ENCODE measurements around the gene SYNDIG1.

The SYNDIG1 gene

DNA sequence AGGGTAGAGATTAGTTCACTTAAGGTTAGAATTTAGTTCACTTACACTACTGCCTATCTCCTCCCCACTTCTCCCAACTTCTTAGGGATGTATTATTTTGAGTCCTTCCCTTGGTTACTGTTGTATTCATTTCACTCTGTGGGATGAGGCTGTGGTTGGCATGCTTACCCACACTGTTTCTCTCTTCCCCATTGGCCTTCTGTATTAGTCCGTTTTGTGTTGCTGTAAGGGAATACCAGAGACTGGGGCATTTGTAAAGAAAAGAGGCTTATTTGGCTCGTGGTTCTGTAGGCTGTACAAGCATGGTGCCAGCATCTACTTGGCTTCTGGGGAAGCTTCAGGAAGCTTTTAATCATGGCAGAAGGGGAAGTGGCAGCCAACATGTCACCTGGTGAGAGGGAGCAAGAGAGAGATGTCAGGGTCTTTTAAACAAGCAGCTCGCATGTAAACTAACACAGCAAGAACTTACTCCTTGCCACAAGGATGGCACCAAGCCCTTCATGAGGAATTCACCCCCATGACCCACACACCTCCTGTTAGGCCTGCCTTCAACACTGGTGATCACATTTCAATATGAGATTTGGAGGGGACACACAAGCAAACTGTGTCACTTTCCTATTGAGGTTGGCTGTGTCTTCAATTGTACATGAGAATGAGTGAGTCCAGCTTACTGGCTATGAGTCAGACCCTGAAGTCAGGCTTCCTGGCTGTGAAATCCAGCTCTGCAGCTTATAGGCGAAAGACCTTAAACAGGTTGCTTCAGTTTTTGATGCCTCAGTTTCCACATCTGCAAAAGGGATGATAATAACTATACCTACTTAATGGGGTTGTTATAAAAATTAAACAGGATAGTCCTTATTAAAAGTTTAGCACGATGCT is 53.3 kb downstream of the SYNDIG1 start:
- in situ Hi-C loops (cut with MboI; ENCODE audit: low sequenced_read_pairs, unreplicated experiment): no loop called here

DNA sequence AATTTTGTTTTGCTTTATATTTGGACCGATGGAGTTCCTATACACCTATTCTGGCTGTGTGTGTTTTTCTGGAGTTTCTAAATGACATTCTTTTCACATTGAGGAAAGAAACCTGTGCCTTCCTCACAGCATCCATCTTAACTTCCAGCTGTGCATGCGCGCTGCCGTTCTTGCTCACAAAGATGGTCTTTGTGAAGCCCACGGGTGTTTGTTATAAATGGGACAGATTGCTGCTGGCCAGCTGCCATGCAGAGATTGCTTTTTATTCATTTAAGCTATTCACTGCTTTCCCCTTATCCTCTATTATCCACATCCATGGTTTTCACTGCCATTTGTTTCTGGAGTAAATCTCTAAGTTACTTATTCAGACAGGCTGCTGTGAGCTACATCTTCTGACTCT is 54.2 kb downstream of the SYNDIG1 start:
- DNase-seq (ENCODE audit: low spot score): no peak
- TF ChIP-seq, protein P1, sequence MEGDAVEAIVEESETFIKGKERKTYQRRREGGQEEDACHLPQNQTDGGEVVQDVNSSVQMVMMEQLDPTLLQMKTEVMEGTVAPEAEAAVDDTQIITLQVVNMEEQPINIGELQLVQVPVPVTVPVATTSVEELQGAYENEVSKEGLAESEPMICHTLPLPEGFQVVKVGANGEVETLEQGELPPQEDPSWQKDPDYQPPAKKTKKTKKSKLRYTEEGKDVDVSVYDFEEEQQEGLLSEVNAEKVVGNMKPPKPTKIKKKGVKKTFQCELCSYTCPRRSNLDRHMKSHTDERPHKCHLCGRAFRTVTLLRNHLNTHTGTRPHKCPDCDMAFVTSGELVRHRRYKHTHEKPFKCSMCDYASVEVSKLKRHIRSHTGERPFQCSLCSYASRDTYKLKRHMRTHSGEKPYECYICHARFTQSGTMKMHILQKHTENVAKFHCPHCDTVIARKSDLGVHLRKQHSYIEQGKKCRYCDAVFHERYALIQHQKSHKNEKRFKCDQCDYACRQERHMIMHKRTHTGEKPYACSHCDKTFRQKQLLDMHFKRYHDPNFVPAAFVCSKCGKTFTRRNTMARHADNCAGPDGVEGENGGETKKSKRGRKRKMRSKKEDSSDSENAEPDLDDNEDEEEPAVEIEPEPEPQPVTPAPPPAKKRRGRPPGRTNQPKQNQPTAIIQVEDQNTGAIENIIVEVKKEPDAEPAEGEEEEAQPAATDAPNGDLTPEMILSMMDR (IDR thresholded peaks at IDR 0.05; ENCODE audit: borderline replicate concordance, control extremely low read depth, extremely low read depth, insufficient read depth, missing control alignments): no peak
- in situ Hi-C loops (cut with MboI; ENCODE audit: low sequenced_read_pairs, unreplicated experiment): no loop called here

More for the DNA sequence above, 53.3 kb downstream of the SYNDIG1 start:
- TF ChIP-seq, protein P1 (IDR thresholded peaks at IDR 0.05; ENCODE audit: borderline replicate concordance, control extremely low read depth, extremely low read depth, insufficient read depth, missing control alignments): no peak
- DNase-seq (ENCODE audit: low spot score): no peak

DNA sequence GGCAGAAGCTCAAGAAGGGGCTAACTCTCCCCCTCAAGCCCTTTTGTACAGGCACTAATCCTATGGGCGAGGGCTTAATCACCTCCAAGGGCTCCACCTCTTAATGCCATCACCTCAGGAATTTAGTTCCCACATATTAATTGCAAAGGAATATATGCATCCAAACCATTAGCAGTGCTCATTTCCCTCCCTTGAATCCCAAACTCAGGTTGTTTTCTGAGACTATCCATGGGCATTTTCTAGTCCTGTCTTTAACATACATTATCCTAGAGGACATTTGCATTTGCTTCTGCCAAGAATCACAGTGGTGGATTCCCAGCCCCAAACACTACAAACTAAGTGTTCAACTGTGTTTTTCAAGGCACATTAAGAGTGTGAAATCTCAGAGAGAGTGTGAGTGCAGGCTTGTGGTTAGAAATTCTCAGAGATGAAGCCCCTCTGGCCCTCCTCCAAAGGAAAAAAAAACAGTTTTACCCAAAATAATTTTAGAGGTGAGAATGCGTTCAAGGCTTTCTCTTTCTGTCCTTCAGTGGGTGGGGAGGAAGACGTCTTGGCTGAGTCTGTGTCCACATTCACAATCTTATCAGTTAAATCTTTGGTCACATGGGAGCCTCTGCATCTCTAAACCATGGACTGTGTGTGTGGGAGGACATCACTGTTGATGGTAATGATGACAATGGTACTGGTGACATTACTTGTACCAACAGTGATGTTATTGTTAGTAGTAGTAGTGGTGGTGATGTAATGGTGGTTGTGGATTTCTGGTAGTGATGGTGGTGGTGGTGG is 59.3 kb downstream of the SYNDIG1 start:
- in situ Hi-C loops (cut with MboI; ENCODE audit: low sequenced_read_pairs, unreplicated experiment): no loop called here
- DNase-seq (ENCODE audit: low spot score): no peak
- TF ChIP-seq, protein P1 (IDR thresholded peaks at IDR 0.05; ENCODE audit: borderline replicate concordance, control extremely low read depth, extremely low read depth, insufficient read depth, missing control alignments): no peak

DNA sequence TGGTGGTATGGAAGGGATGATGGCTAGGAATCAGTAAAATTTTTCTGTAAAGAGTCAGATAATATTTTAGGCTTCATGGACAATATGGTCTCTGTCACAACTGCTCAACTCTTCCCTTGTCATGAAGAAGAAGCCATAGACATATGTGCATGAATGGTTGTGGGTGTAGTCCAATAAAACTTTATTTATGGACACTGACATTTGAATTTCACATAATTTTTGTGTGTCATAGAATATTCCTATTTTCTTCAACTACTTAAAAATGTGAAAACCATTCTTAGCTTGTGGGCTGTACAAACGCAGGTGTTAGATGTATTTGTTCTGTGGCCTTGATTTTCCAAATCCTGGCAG is 59.9 kb downstream of the SYNDIG1 start:
- in situ Hi-C loops (cut with MboI; ENCODE audit: low sequenced_read_pairs, unreplicated experiment): no loop called here
- no peak for DNase-seq (ENCODE audit: low spot score)
- TF ChIP-seq, protein P1 (IDR thresholded peaks at IDR 0.05; ENCODE audit: borderline replicate concordance, control extremely low read depth, extremely low read depth, insufficient read depth, missing control alignments): no peak

DNA sequence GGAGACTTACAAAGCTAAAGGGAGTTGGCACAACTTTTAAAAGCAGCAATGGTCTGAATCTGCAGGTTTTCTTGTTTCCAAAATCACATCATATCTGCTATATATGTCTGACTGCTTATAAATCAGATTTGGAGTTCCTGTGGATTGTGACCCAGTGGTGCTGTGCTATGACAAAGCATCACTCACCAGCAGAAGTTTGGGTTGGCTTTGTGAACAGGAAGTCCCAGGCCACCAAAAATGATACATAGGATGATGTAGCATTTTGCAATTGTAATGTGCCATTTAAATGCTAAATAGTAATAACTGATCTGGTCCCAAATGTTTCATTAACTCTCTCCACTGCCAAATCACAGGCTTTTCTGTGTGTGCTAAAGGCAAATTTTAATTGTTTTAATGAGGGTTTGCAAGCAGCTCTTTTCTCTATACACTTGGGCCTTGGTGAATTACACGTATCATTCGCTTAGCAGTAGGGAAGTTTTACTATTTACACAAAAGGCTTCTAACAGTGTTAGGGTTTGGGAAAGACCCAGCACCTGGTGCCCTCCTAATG is 60.8 kb downstream of the SYNDIG1 start:
- DNase-seq (ENCODE audit: low spot score): no peak
- in situ Hi-C loops (cut with MboI; ENCODE audit: low sequenced_read_pairs, unreplicated experiment): no loop called here
- TF ChIP-seq, protein P1 (IDR thresholded peaks at IDR 0.05; ENCODE audit: borderline replicate concordance, control extremely low read depth, extremely low read depth, insufficient read depth, missing control alignments): no peak

DNA sequence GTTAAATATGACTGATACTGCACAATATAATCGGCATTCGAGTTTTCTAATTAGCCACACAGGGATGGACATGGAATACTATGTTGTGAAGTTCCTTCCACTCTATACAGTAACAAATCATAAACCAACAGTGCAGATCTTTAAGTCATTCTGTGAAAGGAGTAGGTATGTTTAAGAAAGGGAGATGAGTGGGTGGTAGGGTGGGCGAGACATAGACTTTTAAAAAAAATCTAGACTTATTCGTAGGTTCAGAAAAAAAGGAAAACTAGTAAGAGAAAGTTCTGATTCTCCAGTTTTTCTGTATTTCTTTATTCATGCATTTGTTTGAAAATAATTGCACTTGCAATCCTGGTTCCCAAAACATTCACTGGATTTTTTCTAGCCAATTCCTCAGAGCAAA is 61.8 kb downstream of the SYNDIG1 start:
- TF ChIP-seq, protein P1 (IDR thresholded peaks at IDR 0.05; ENCODE audit: borderline replicate concordance, control extremely low read depth, extremely low read depth, insufficient read depth, missing control alignments): no peak
- in situ Hi-C loops (cut with MboI; ENCODE audit: low sequenced_read_pairs, unreplicated experiment): no loop called here
- DNase-seq (ENCODE audit: low spot score): no peak

All from GM13976 (cell line).